Endothelial cell of umbilical vein (primary cell): ENCODE data around the gene TCERG1. TPM values are rescaled to one million over a fixed set of nuclear protein-coding genes. Genes with fewer than 3 reads are reported as not detected.

Experiments used
- BruUV-seq: library from RNA; stranded (reverse); fragments of 400-500 nt; replicated peaks from 2 replicates; lab custom pipeline; 2021; lab: Mats Ljungman, UMichigan
- CTCF ChIA-PET: fragments of 300-600, 350-600 bp; sonication (Branson Sonifier 250); formaldehyde crosslinking; loops from one replicate; lab custom pipeline; 2021; ENCODE audit warnings: antibody characterized with exemption, inconsistent platforms; lab: Charles Lee
- POLR2A ChIA-PET: fragments of 300-600, 350-600 bp; sonication (Branson Sonifier 250); formaldehyde crosslinking; loops from one replicate; lab custom pipeline; 2021; ENCODE audit warnings: antibody characterized with exemption, inconsistent platforms; lab: Charles Lee
- DNase-seq: peaks from one replicate; pipeline ENCODE4 v3.0.0-alpha.2; 2011; ENCODE audit warnings: low read depth, low spot score
- FAIRE-seq: peaks from 2 replicates; lab custom pipeline; 2011; peaks lifted over from hg19 to GRCh38; lab: Jason Lieb, UNC
- H2AFZ ChIP-seq: 2 replicates; pipeline ENCODE4 v1.6.0; 2012; ENCODE audit warnings: low read depth, low read length, control low read depth, inconsistent platforms
- H3K27ac ChIP-seq: 2 replicates; pipeline ENCODE4 v1.5.1; 2011; ENCODE audit warnings: low read depth, mild to moderate bottlenecking, control low read depth, low read length, moderate library complexity; ENCODE audit not compliant: insufficient read depth
- H3K27me3 ChIP-seq, 2 experiments: 2 replicates each; pipeline versions ENCODE4 v1.6.0 to v1.6.1; 2011; ENCODE audit warnings: low read length in 2 of 2, mixed read lengths in 1 of 2; ENCODE audit not compliant: control insufficient read depth in 2 of 2, insufficient read depth in 2 of 2
- H3K36me3 ChIP-seq, 2 experiments: 2 replicates in 1 of 2; 3 replicates in 1 of 2; pipeline ENCODE4 v1.5.1; 2011; ENCODE audit warnings: low read length in 2 of 2, mild to moderate bottlenecking in 1 of 2, moderate library complexity in 1 of 2; ENCODE audit not compliant: control insufficient read depth in 2 of 2, insufficient read depth in 2 of 2; ENCODE audit errors: extremely low read depth in 1 of 2
- H3K4me1 ChIP-seq: 3 replicates; pipeline ENCODE4 v1.5.1; 2011; ENCODE audit warnings: mild to moderate bottlenecking, low read length; ENCODE audit not compliant: control insufficient read depth, insufficient read depth; ENCODE audit errors: extremely low read depth
- H3K4me2 ChIP-seq: 2 replicates; pipeline ENCODE4 v1.6.1; 2011; ENCODE audit warnings: low read length, control low read depth, mixed read lengths; ENCODE audit not compliant: insufficient read depth
- H3K4me3 ChIP-seq, 3 experiments: fragments of 200-600 bp in 1 of 3; sonication (generic), shearing (Covaris generic) in 1 of 3; replicated peaks in 1 of 3; 2 replicates each; pipeline ENCODE4 v1.5.1; 2011 to 2016; ENCODE audit warnings: control low read depth in 3 of 3, low read length in 3 of 3, mild to moderate bottlenecking in 2 of 3, inconsistent platforms in 1 of 3, low read depth in 1 of 3, moderate library complexity in 1 of 3; ENCODE audit not compliant: insufficient read depth in 1 of 3
- H3K79me2 ChIP-seq: 2 replicates; pipeline ENCODE4 v1.6.0; 2012; ENCODE audit warnings: low read length, inconsistent platforms; ENCODE audit not compliant: control insufficient read depth, insufficient read depth
- H3K9ac ChIP-seq: replicated peaks from 2 replicates; pipeline ENCODE3; 2011; ENCODE audit warnings: low read length, control low read depth; ENCODE audit not compliant: insufficient read depth; ENCODE audit errors: extremely low read depth
- H3K9me1 ChIP-seq: replicated peaks from 3 replicates; pipeline ENCODE4 v1.6.0; 2011; ENCODE audit warnings: mild to moderate bottlenecking, low read length; ENCODE audit not compliant: control insufficient read depth, insufficient read depth; ENCODE audit errors: extremely low read depth
- H3K9me3 ChIP-seq: replicated peaks from 2 replicates; pipeline ENCODE4 v1.5.1; 2012; ENCODE audit warnings: low read length, inconsistent platforms; ENCODE audit not compliant: control insufficient read depth, insufficient read depth
- H4K20me1 ChIP-seq: replicated peaks from 2 replicates; pipeline ENCODE3; 2011; ENCODE audit warnings: mild to moderate bottlenecking, low read length; ENCODE audit not compliant: control insufficient read depth, insufficient read depth; ENCODE audit errors: extremely low read depth
- GATA2 ChIP-seq: IDR thresholded peaks from 2 replicates; pipeline ENCODE4 v1.7.0; 2011; ENCODE audit warnings: low read depth, mild to moderate bottlenecking, moderate library complexity, mixed read lengths, low read length; ENCODE audit not compliant: insufficient read length, insufficient read depth
- MYC ChIP-seq: IDR thresholded peaks from one replicate; pipeline ENCODE4 v1.6.1; 2011; ENCODE audit warnings: mild to moderate bottlenecking, low read depth, low read length
- dilution Hi-C: fragments of 300-500 bp; cut with MboI; formaldehyde crosslinking; loops from one replicate; pipeline ENCODE4 v1.15.0; 2019; ENCODE audit warnings: low sequenced_read_pairs; ENCODE audit not compliant: extremely low pct_ligation_motif_present
- intact Hi-C: fragments of 100-400 bp; cut with micrococcal nuclease; formaldehyde crosslinking; loops from one replicate; pipeline ENCODE4 v1.10.0; 2022
- polyA plus RNA-seq, 4 experiments: library from polyadenylated mRNA; depleted of rRNA in 3 of 4; stranded (reverse) in 3 of 4; unstranded in 1 of 4; fragments of >200 nt; gene quantifications; 2 replicates each; pipeline versions ENCODE4 v1.2.1 to v1.2.3, GENCODE V29; 2011 to 2012; ENCODE audit warnings: missing spikeins in 1 of 4
- total RNA-seq: library from RNA; stranded (reverse); gene quantifications from 2 replicates; pipeline ENCODE4 v1.2.3, GENCODE V29; 2021
- TF ChIP-seq, protein P1 (sequence below), 2 donors: IDR thresholded peaks; 1 replicate in 1 of 2; 2 replicates in 1 of 2; pipeline ENCODE4 v1.5.1; 2011; ENCODE audit warnings: low read length in 2 of 2, mild to moderate bottlenecking in 2 of 2, moderate library complexity in 2 of 2, control low read depth in 1 of 2, inconsistent platforms in 1 of 2, low read depth in 1 of 2; ENCODE audit not compliant: insufficient read depth in 1 of 2; ENCODE audit errors: extremely low read depth in 1 of 2

Gene TCERG1
- total and polyA plus RNA-seq, 2 donors (not counting 3 experiments of a cell fraction or from before 2014, with no cell fraction given): 71.4 to 98.4 TPM

DNA sequence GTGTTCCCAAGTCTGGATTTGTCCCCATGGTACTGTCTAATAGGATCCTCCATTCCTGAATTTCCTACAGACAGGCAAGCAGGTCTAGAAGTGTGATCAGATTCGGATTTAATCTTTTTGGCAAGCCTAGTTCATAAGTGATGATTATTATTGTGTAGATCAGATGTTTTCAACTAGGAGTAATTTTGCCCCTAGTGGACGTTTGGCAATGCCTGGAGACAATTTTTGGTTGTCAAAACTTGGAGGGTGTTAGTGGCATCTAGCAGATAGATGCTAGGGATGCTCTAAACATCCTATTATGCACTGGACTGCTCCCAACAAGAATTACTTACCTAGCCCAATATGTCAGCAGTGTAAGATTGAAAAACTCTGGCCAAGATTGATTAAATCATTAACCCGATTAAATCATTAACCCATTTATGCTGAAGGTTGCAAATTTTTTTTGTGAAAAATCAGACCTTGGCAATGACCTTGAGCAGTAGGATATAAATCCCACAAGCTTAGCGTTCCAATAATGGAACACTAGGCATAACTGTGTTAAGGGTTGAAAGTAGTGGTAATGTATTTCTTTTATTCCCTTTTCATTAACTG is 28.2 kb downstream of the TCERG1 start:
- Histone ChIP-seq H3K4me3 (no peak overlapping the region), H3K9me3 (no peaks in the 10 kb centered on the region), H2AFZ (no peak overlapping the region), H4K20me1 (no peaks in the 10 kb centered on the region), H3K27ac (peak overlapping the region; percentile 5), H3K79me2 (peaks cover 15% of the 10 kb centered on the region), H3K4me1 (peaks cover 30% of the 10 kb centered on the region), H3K9me1 (no peaks in the 10 kb centered on the region), H3K9ac (no peak overlapping the region), H3K4me2 (peak overlapping the region; percentile 52), H3K36me3 (peaks cover 12 to 15% of the 10 kb centered on the region in 2 experiments), H3K27me3 (no peaks in the 10 kb centered on the region)
- TF ChIP-seq, protein P1, sequence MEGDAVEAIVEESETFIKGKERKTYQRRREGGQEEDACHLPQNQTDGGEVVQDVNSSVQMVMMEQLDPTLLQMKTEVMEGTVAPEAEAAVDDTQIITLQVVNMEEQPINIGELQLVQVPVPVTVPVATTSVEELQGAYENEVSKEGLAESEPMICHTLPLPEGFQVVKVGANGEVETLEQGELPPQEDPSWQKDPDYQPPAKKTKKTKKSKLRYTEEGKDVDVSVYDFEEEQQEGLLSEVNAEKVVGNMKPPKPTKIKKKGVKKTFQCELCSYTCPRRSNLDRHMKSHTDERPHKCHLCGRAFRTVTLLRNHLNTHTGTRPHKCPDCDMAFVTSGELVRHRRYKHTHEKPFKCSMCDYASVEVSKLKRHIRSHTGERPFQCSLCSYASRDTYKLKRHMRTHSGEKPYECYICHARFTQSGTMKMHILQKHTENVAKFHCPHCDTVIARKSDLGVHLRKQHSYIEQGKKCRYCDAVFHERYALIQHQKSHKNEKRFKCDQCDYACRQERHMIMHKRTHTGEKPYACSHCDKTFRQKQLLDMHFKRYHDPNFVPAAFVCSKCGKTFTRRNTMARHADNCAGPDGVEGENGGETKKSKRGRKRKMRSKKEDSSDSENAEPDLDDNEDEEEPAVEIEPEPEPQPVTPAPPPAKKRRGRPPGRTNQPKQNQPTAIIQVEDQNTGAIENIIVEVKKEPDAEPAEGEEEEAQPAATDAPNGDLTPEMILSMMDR (IDR thresholded peaks at IDR 0.05; ENCODE audit: extremely low read depth in 1 of 2, insufficient read depth in 1 of 2, low read depth in 1 of 2, low read length in 2 of 2): peak; percentile 32 to 42
- TF ChIP-seq MYC: no peak
- ChIA-PET POLR2A (no interaction called here), CTCF (interaction anchor here (1.0 kb wide), 1 partner anchor 10 kb away, joined by 3 read pairs; no protein-coding TSS in a partner anchor)
- no TSS peak for BruUV-seq
- FAIRE-seq: no peak
- dilution Hi-C loops (no loop called here), intact Hi-C loops (no loop called here)
- peak; percentile 77 for DNase-seq

DNA sequence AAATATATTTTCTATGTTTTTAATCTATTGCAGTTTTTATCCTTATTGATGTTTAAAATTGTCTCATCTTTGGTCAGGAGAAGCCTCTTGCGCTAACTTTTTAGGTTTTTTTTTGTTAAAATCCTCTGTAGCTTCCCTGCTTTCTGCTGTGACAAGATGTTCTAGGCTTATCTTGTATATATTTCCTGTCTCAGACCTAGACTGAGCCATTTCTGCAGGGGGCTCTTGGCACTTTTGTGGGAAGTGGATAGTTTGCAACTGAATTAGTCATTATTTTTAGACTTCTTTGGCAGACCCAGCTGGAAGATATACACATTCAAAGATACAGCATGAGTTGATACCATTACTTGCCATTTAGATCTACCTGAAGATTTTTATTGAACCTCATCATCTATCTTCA is 28.8 kb downstream of the TCERG1 start:
- peak overlapping the region; percentile 10 for H3K4me2 ChIP-seq
- no peaks in the 10 kb centered on the region for H4K20me1 ChIP-seq
- no peaks in the 10 kb centered on the region for H3K27me3 ChIP-seq
- FAIRE-seq (peak; percentile 63), DNase-seq (peak; percentile 47)
- BruUV-seq: no TSS peak
- H3K36me3 ChIP-seq: peaks cover 11 to 14% of the 10 kb centered on the region in 2 experiments
- no peak overlapping the region for H3K4me3 ChIP-seq
- peaks cover 30% of the 10 kb centered on the region for H3K4me1 ChIP-seq
- no peaks in the 10 kb centered on the region for H3K9me1 ChIP-seq
- H3K27ac ChIP-seq: no peak overlapping the region
- H3K79me2 ChIP-seq: peaks cover 17% of the 10 kb centered on the region
- no peaks in the 10 kb centered on the region for H3K9me3 ChIP-seq
- POLR2A ChIA-PET: no interaction called here
- no peak for TF ChIP-seq MYC
- peak; percentile 77 for TF ChIP-seq GATA2
- no peak overlapping the region for H2AFZ ChIP-seq
- CTCF ChIA-PET: interaction anchor here (1.5 kb wide), 1 partner anchor 11 kb away, joined by 3 read pairs; no protein-coding TSS in a partner anchor
- dilution Hi-C loops (no loop called here), intact Hi-C loops (no loop called here)
- no peak overlapping the region for H3K9ac ChIP-seq
